ENCODE results near the gene ERMP1. TPM values are rescaled to one million over a fixed set of nuclear protein-coding genes. Genes with fewer than 3 reads are reported as not detected.

ERMP1 gene
- total and polyA plus RNA-seq, 4 donors, result 3.1 to 21.5 (median 13.0) TPM

DNA sequence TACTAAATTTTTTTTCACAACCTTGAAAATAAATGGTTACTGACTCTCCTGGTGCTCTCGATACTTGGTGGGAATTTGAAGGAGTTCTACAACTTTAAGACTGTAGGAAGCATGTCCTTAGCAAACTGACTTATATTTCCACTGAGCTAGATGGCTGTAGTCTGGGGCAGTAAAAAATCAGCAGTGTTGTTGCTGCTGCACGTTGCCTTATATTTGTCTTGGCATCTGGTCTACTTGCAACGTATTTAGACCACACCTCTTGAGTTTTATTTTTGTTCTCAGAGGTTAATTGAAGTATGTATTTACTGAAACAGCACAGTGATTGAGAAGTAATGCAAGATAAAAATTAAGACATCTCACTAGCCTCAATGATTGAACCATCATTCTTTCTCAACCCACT is 76.3 kb downstream of the ERMP1 start:
- Histone ChIP-seq H3K27ac (ENCODE audit: low read depth in 1 of 2, low read length in 1 of 2) (no peak overlapping the region), H3K9ac (ENCODE audit: insufficient read depth in 1 of 2, low read length in 2 of 2) (no peak overlapping the region), H3K36me3 (ENCODE audit: control insufficient read depth in 4 of 4, insufficient read depth in 4 of 4, low read length in 4 of 4) (peaks cover 3 to 24% (median 22%) of the 10 kb centered on the region in 4 donors), H3K4me1 (ENCODE audit: control insufficient read depth in 5 of 5, insufficient read depth in 5 of 5, low read length in 5 of 5) (no peaks in the 10 kb centered on the region), H3K9me3 (ENCODE audit: control insufficient read depth in 4 of 4, insufficient read depth in 3 of 4, low read length in 3 of 4) (no peaks in the 10 kb centered on the region), H3K4me3 (no peak overlapping the region), H3K27me3 (ENCODE audit: control insufficient read depth in 3 of 3, insufficient read depth in 3 of 3, low read length in 2 of 3) (no peaks in the 10 kb centered on the region)
- ATAC-seq (ENCODE audit: insufficient read depth, low FRiP score) (no peak), DNase-seq (no peak)
- TF ChIP-seq, protein P1, sequence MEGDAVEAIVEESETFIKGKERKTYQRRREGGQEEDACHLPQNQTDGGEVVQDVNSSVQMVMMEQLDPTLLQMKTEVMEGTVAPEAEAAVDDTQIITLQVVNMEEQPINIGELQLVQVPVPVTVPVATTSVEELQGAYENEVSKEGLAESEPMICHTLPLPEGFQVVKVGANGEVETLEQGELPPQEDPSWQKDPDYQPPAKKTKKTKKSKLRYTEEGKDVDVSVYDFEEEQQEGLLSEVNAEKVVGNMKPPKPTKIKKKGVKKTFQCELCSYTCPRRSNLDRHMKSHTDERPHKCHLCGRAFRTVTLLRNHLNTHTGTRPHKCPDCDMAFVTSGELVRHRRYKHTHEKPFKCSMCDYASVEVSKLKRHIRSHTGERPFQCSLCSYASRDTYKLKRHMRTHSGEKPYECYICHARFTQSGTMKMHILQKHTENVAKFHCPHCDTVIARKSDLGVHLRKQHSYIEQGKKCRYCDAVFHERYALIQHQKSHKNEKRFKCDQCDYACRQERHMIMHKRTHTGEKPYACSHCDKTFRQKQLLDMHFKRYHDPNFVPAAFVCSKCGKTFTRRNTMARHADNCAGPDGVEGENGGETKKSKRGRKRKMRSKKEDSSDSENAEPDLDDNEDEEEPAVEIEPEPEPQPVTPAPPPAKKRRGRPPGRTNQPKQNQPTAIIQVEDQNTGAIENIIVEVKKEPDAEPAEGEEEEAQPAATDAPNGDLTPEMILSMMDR (IDR thresholded peaks at IDR 0.05; ENCODE audit: control extremely low read depth, extremely low read depth), result no peak
- WGBS, 2 donors, result 84 to 88% methylated on average over 3 of the region's 3 CpGs

- Histone ChIP-seq H3K27ac (ENCODE audit: low read depth in 1 of 2, low read length in 1 of 2) (no peak overlapping the region), H3K9ac (ENCODE audit: insufficient read depth in 1 of 2, low read length in 2 of 2) (no peak overlapping the region), H3K36me3 (ENCODE audit: control insufficient read depth in 4 of 4, insufficient read depth in 4 of 4, low read length in 4 of 4) (peaks cover 6 to 31% (median 24%) of the 10 kb centered on the region in 4 donors), H3K4me3 (no peak overlapping the region), H3K4me1 (ENCODE audit: control insufficient read depth in 5 of 5, insufficient read depth in 5 of 5, low read length in 5 of 5) (no peaks in the 10 kb centered on the region), H3K27me3 (ENCODE audit: control insufficient read depth in 3 of 3, insufficient read depth in 3 of 3, low read length in 2 of 3) (no peaks in the 10 kb centered on the region), H3K9me3 (ENCODE audit: control insufficient read depth in 4 of 4, insufficient read depth in 3 of 4, low read length in 3 of 4) (no peaks in the 10 kb centered on the region)
- TF ChIP-seq, protein P1 (IDR thresholded peaks at IDR 0.05; ENCODE audit: control extremely low read depth, extremely low read depth), result no peak
- ATAC-seq (ENCODE audit: insufficient read depth, low FRiP score) (no peak), DNase-seq (no peak)
- 98 to 100% methylated on average over 1 of the region's 1 CpG for whole genome bisulfite sequencing, 2 donors
Measured at GRCh38 chr9:5750569-5750968, 82.3 kb downstream of the ERMP1 start.

- TF ChIP-seq, protein P1 (IDR thresholded peaks at IDR 0.05; ENCODE audit: control extremely low read depth, extremely low read depth), result no peak
- ATAC-seq (ENCODE audit: insufficient read depth, low FRiP score) (no peak), DNase-seq (no peak)
- Histone ChIP-seq H3K27me3 (ENCODE audit: control insufficient read depth in 3 of 3, insufficient read depth in 3 of 3, low read length in 2 of 3) (no peaks in the 10 kb centered on the region), H3K4me3 (no peak overlapping the region), H3K9me3 (ENCODE audit: control insufficient read depth in 4 of 4, insufficient read depth in 3 of 4, low read length in 3 of 4) (no peaks in the 10 kb centered on the region), H3K36me3 (ENCODE audit: control insufficient read depth in 4 of 4, insufficient read depth in 4 of 4, low read length in 4 of 4) (peaks cover 6 to 37% (median 22%) of the 10 kb centered on the region in 4 donors), H3K4me1 (ENCODE audit: control insufficient read depth in 5 of 5, insufficient read depth in 5 of 5, low read length in 5 of 5) (peaks cover 0 to under 1% (median 0%) of the 10 kb centered on the region in 5 donors), H3K9ac (ENCODE audit: insufficient read depth in 1 of 2, low read length in 2 of 2) (no peak overlapping the region), H3K27ac (ENCODE audit: low read depth in 1 of 2, low read length in 1 of 2) (no peak overlapping the region)
- 80 to 86% methylated on average over 4 of the region's 4 CpGs for WGBS, 2 donors
Measured at GRCh38 chr9:5749306-5749705, 83.6 kb downstream of the ERMP1 start.

- DNase-seq (no peak), ATAC-seq (ENCODE audit: insufficient read depth, low FRiP score) (no peak)
- Histone ChIP-seq H3K9me3 (ENCODE audit: control insufficient read depth in 4 of 4, insufficient read depth in 3 of 4, low read length in 3 of 4) (no peaks in the 10 kb centered on the region), H3K4me3 (no peak overlapping the region), H3K27ac (ENCODE audit: low read depth in 1 of 2, low read length in 1 of 2) (no peak overlapping the region), H3K9ac (ENCODE audit: insufficient read depth in 1 of 2, low read length in 2 of 2) (no peak overlapping the region), H3K36me3 (ENCODE audit: control insufficient read depth in 4 of 4, insufficient read depth in 4 of 4, low read length in 4 of 4) (peaks cover 6 to 38% (median 18%) of the 10 kb centered on the region in 4 donors), H3K27me3 (ENCODE audit: control insufficient read depth in 3 of 3, insufficient read depth in 3 of 3, low read length in 2 of 3) (no peaks in the 10 kb centered on the region), H3K4me1 (ENCODE audit: control insufficient read depth in 5 of 5, insufficient read depth in 5 of 5, low read length in 5 of 5) (peaks cover 0 to 8% (median 0%) of the 10 kb centered on the region in 5 donors)
- TF ChIP-seq, protein P1 (IDR thresholded peaks at IDR 0.05; ENCODE audit: control extremely low read depth, extremely low read depth), result no peak
- 94 to 97% methylated on average over 1 of the region's 1 CpG for WGBS, 2 donors
Measured at GRCh38 chr9:5748438-5748837, 84.5 kb downstream of the ERMP1 start.
